Activated naive CD4-positive, alpha-beta T cell treated with anti-CD3 and anti-CD28 coated beads, Interleukin-2, amount 10 ng/mL, durations not matched to agents 7 days and 5 days (primary cell): Measurements from ENCODE around the gene ZBTB1.

ENCODE experiments used
- CTCF ChIA-PET: fragments of 350-600 bp; sonication (Branson Sonifier 250); formaldehyde crosslinking; loops from one replicate; lab custom pipeline; 2021; ENCODE audit warnings: antibody characterized with exemption; lab: Charles Lee
- DNase-seq: peaks from one replicate; pipeline ENCODE4 v3.0.0-alpha.2; 2020
- H3K27ac Mint-ChIP-seq: one replicate; pipeline ENCODE4 v1.8.0; 2021; ENCODE audit warnings: mild to moderate bottlenecking, moderate library complexity, mixed read lengths
- H3K27me3 Mint-ChIP-seq: one replicate; pipeline ENCODE4 v1.8.0; 2021; ENCODE audit warnings: mild to moderate bottlenecking, mixed read lengths
- H3K36me3 Mint-ChIP-seq: one replicate; pipeline ENCODE4 v1.8.0; 2021; ENCODE audit warnings: mixed read lengths
- H3K4me1 Mint-ChIP-seq: one replicate; pipeline ENCODE4 v1.8.0; 2021; ENCODE audit warnings: mixed read lengths
- H3K4me3 Mint-ChIP-seq: one replicate; pipeline ENCODE4 v1.8.0; 2021; ENCODE audit warnings: mild to moderate bottlenecking, moderate library complexity, mixed read lengths
- H3K9me3 Mint-ChIP-seq: one replicate; pipeline ENCODE4 v1.8.0; 2021; ENCODE audit warnings: mixed read lengths

ZBTB1 gene

GRCh38 chr14:64520699-64521098 lies 16.1 kb downstream of the ZBTB1 start:
- Mint-ChIP-seq H3K27ac (no peak overlapping the region), H3K4me3 (no peak overlapping the region), H3K27me3 (no peaks in the 10 kb centered on the region), H3K4me1 (peaks cover 13% of the 10 kb centered on the region), H3K9me3 (no peaks in the 10 kb centered on the region), H3K36me3 (peaks cover 9% of the 10 kb centered on the region)
- DNase-seq, result no peak
- CTCF ChIA-PET, result no interaction called here

GRCh38 chr14:64522591-64523355 lies 18.2 kb downstream of the ZBTB1 start:
- DNase-seq, result no peak
- H3K4me3 Mint-ChIP-seq, result no peak overlapping the region
- H3K27me3 Mint-ChIP-seq, result no peaks in the 10 kb centered on the region
- CTCF ChIA-PET, result interaction anchor here (0.6 to 1.6 kb wide), 3 partner anchors 12 to 179 kb away, joined by 3 to 9 read pairs (median 3); no protein-coding TSS in a partner anchor
- H3K36me3 Mint-ChIP-seq, result peaks cover 19% of the 10 kb centered on the region
- no peak overlapping the region for H3K27ac Mint-ChIP-seq
- H3K9me3 Mint-ChIP-seq, result no peaks in the 10 kb centered on the region
- H3K4me1 Mint-ChIP-seq, result peaks cover 6% of the 10 kb centered on the region

GRCh38 chr14:64525354-64525753 lies 20.8 kb downstream of the ZBTB1 start:
- Mint-ChIP-seq H3K4me3 (no peak overlapping the region), H3K9me3 (no peaks in the 10 kb centered on the region), H3K27ac (no peak overlapping the region), H3K36me3 (peaks cover 27% of the 10 kb centered on the region), H3K4me1 (peaks cover 4% of the 10 kb centered on the region), H3K27me3 (no peaks in the 10 kb centered on the region)
- CTCF ChIA-PET, result no interaction called here
- no peak for DNase-seq

- Mint-ChIP-seq H3K9me3 (no peaks in the 10 kb centered on the region), H3K27ac (no peak overlapping the region), H3K36me3 (peaks cover 12% of the 10 kb centered on the region), H3K4me3 (no peak overlapping the region), H3K27me3 (no peaks in the 10 kb centered on the region), H3K4me1 (no peaks in the 10 kb centered on the region)
- CTCF ChIA-PET, result no interaction called here
- DNase-seq, result no peak
These were observed 27.0 kb downstream of the ZBTB1 start for GRCh38 chr14:64531567-64531966.

GRCh38 chr14:64536488-64537245 lies 32.1 kb downstream of the ZBTB1 start:
- Mint-ChIP-seq H3K4me3 (no peak overlapping the region), H3K27me3 (peaks cover 33% of the 10 kb centered on the region), H3K4me1 (peaks cover 22% of the 10 kb centered on the region), H3K27ac (no peak overlapping the region), H3K9me3 (peaks cover 4% of the 10 kb centered on the region), H3K36me3 (peaks cover 15% of the 10 kb centered on the region)
- CTCF ChIA-PET, result interaction anchor here (0.6 to 1.3 kb wide), 3 partner anchors 25 to 186 kb away, joined by 3 to 4 read pairs (median 3); no protein-coding TSS in a partner anchor
- DNase-seq, result no peak

GRCh38 chr14:64540208-64541202 lies 35.9 kb downstream of the ZBTB1 start, which contains the start of gene HSPA2:
Gene HSPA2, plus strand, starts transcription at chr14:64540741. Its CDS starts 109 bp downstream, at chr14:64540850.
- peaks cover 4% of the 10 kb centered on the region for H3K9me3 Mint-ChIP-seq
- H3K4me3 Mint-ChIP-seq, result peak within 1 kb of the TSS; percentile 91
- peaks cover 57% of the 10 kb centered on the region for H3K27me3 Mint-ChIP-seq
- CTCF ChIA-PET, result interaction anchor here (0.7 to 1.5 kb wide), 6 partner anchors 10 to 221 kb away, joined by 3 to 10 read pairs (median 3); partner anchors contain the start of gene PPP1R36
- DNase-seq, result peak; percentile 97
- peaks cover 26% of the 10 kb centered on the region for H3K36me3 Mint-ChIP-seq
- H3K4me1 Mint-ChIP-seq, result peaks cover 33% of the 10 kb centered on the region
- H3K27ac Mint-ChIP-seq, result peak within 1 kb of the TSS; percentile 89

GRCh38 chr14:64541261-64541971 lies 36.8 kb downstream of the ZBTB1 start:
- peak overlapping the region; percentile 56 for H3K27ac Mint-ChIP-seq
- DNase-seq, result peak; percentile 23
- H3K4me3 Mint-ChIP-seq, result peak overlapping the region; percentile 91
- peaks cover 57% of the 10 kb centered on the region for H3K27me3 Mint-ChIP-seq
- peaks cover 26% of the 10 kb centered on the region for H3K36me3 Mint-ChIP-seq
- H3K9me3 Mint-ChIP-seq, result peaks cover 4% of the 10 kb centered on the region
- peaks cover 33% of the 10 kb centered on the region for H3K4me1 Mint-ChIP-seq
- CTCF ChIA-PET, result interaction anchor here (2.1 kb wide), 1 partner anchor 95 kb away, joined by 9 read pairs; no protein-coding TSS in a partner anchor

- peak overlapping the region; percentile 4 for H3K27ac Mint-ChIP-seq
- CTCF ChIA-PET, result interaction anchor here (1.2 to 2.1 kb wide), 3 partner anchors 9 to 223 kb away, joined by 3 to 9 read pairs (median 3); no protein-coding TSS in a partner anchor
- DNase-seq, result peak; percentile 22
- peaks cover 33% of the 10 kb centered on the region for H3K4me1 Mint-ChIP-seq
- peaks cover 53% of the 10 kb centered on the region for H3K27me3 Mint-ChIP-seq
- peaks cover 26% of the 10 kb centered on the region for H3K36me3 Mint-ChIP-seq
- H3K4me3 Mint-ChIP-seq, result peak overlapping the region; percentile 91
- peaks cover 4% of the 10 kb centered on the region for H3K9me3 Mint-ChIP-seq
These were observed 37.6 kb downstream of the ZBTB1 start for GRCh38 chr14:64541972-64542835.

- DNase-seq, result no peak
- H3K27me3 Mint-ChIP-seq, result peaks cover 49% of the 10 kb centered on the region
- H3K4me3 Mint-ChIP-seq, result peak overlapping the region; percentile 91
- CTCF ChIA-PET, result interaction anchor here (1.2 to 2.1 kb wide), 3 partner anchors 9 to 222 kb away, joined by 3 to 9 read pairs (median 3); no protein-coding TSS in a partner anchor
- H3K27ac Mint-ChIP-seq, result no peak overlapping the region
- H3K9me3 Mint-ChIP-seq, result peaks cover 4% of the 10 kb centered on the region
- H3K4me1 Mint-ChIP-seq, result peaks cover 33% of the 10 kb centered on the region
- H3K36me3 Mint-ChIP-seq, result peaks cover 26% of the 10 kb centered on the region
These were observed 38.2 kb downstream of the ZBTB1 start for GRCh38 chr14:64542836-64543201.

- CTCF ChIA-PET, result no interaction called here
- no peak for DNase-seq
- peaks cover 26% of the 10 kb centered on the region for H3K36me3 Mint-ChIP-seq
- no peak overlapping the region for H3K27ac Mint-ChIP-seq
- no peak overlapping the region for H3K4me3 Mint-ChIP-seq
- peaks cover 4% of the 10 kb centered on the region for H3K9me3 Mint-ChIP-seq
- peaks cover 53% of the 10 kb centered on the region for H3K27me3 Mint-ChIP-seq
- peaks cover 38% of the 10 kb centered on the region for H3K4me1 Mint-ChIP-seq
These were observed 40.2 kb downstream of the ZBTB1 start for GRCh38 chr14:64544607-64545312.

GRCh38 chr14:64549016-64549415 lies 44.4 kb downstream of the ZBTB1 start:
- H3K36me3 Mint-ChIP-seq, result no peaks in the 10 kb centered on the region
- H3K4me1 Mint-ChIP-seq, result peaks cover 15% of the 10 kb centered on the region
- no peak overlapping the region for H3K27ac Mint-ChIP-seq
- CTCF ChIA-PET, result interaction anchor here (1.4 kb wide), 1 partner anchor 38 kb away, joined by 3 read pairs; no protein-coding TSS in a partner anchor
- H3K9me3 Mint-ChIP-seq, result no peaks in the 10 kb centered on the region
- H3K4me3 Mint-ChIP-seq, result no peak overlapping the region
- H3K27me3 Mint-ChIP-seq, result peaks cover 47% of the 10 kb centered on the region
- no peak for DNase-seq
